ENCODE measurements around the gene LDLRAD3. TPM values are rescaled to one million over a fixed set of nuclear protein-coding genes. Genes with fewer than 3 reads are reported as not detected.

LDLRAD3 gene
- total RNA-seq, 1 donor from 2014 or later: 8.6 TPM

- H3K27me3 Mint-ChIP-seq (ENCODE audit: low read depth): peaks cover 2% of the 10 kb centered on the region
- no peaks in the 10 kb centered on the region for H3K36me3 Mint-ChIP-seq (ENCODE audit: low read depth)
- TF ChIP-seq CTCF (IDR thresholded peaks at IDR 0.05): no peak
- H3K27ac Mint-ChIP-seq (ENCODE audit: unreplicated experiment): no peak overlapping the region
- DNase-seq (ENCODE audit: low spot score): no peak
- no peak overlapping the region for H3K4me3 Mint-ChIP-seq (ENCODE audit: unreplicated experiment)
- H3K9me3 Mint-ChIP-seq (ENCODE audit: low read depth): peaks cover 4% of the 10 kb centered on the region
- H3K4me1 Mint-ChIP-seq (ENCODE audit: low read depth): peaks cover under 1% of the 10 kb centered on the region
Observed at GRCh38 chr11:35927682-35928081, 16.2 kb upstream of the LDLRAD3 start.

DNA sequence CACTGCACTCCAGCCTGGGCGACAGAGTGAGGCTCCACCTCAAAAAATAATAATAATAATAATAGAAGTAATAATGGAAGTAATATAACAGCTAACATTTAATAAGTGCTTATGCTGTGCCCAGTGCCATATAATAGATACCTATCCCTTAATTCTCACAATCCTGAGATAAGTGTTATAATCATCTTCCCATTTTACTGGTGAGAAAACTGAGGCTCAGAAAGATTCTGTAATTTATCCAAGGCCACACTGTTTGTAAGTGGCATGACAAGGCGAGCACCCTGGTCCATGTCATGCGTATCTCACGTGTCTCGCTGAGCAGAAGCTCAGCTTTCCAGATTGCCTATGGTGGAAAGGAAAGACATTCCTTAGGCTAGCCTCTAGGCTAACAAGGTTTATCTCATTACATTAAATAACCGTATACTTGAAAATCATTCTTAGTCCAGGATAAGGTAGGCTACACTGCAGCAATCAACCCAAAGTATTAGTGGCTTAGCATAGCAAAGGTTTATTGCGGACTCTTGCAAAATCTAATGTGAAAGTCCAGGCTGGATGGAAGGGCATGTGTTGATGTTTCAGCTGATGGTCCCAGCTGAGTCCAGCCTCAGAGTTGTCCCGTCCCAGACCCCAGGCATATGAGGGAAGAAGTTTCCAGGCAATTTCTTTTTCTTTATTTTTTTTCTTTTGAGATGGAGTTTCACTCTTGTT is 15.0 kb upstream of the LDLRAD3 start:
- Mint-ChIP-seq H3K36me3 (ENCODE audit: low read depth) (no peaks in the 10 kb centered on the region), H3K4me1 (ENCODE audit: low read depth) (peaks cover 8% of the 10 kb centered on the region), H3K4me3 (ENCODE audit: unreplicated experiment) (no peak overlapping the region), H3K9me3 (ENCODE audit: low read depth) (peaks cover 4% of the 10 kb centered on the region), H3K27ac (ENCODE audit: unreplicated experiment) (no peak overlapping the region), H3K27me3 (ENCODE audit: low read depth) (peaks cover 2% of the 10 kb centered on the region)
- TF ChIP-seq CTCF (IDR thresholded peaks at IDR 0.05): no peak
- no peak for DNase-seq (ENCODE audit: low spot score)

DNA sequence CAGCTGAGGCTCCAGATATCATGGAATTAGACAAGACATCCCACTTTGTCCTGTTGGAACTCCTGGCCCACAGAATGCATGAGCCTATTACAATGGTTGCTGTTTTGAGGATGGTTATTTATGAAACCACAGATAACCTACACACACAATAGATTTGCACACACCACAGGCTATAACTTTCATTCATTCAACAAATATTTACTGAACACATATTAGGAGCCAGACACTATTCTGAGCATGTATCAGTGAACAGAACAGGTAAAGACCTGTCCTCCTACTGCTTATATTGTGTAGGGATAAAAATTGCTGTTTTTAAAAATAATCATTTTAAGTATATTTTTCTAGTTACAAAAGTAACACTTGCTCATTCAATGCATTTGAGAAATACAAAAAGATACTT is 13.4 kb upstream of the LDLRAD3 start:
- peaks cover 2% of the 10 kb centered on the region for H3K27me3 Mint-ChIP-seq (ENCODE audit: low read depth)
- H3K9me3 Mint-ChIP-seq (ENCODE audit: low read depth): peaks cover 4% of the 10 kb centered on the region
- H3K4me1 Mint-ChIP-seq (ENCODE audit: low read depth): peaks cover 8% of the 10 kb centered on the region
- TF ChIP-seq CTCF (IDR thresholded peaks at IDR 0.05): no peak
- H3K36me3 Mint-ChIP-seq (ENCODE audit: low read depth): no peaks in the 10 kb centered on the region
- DNase-seq (ENCODE audit: low spot score): no peak
- no peak overlapping the region for H3K27ac Mint-ChIP-seq (ENCODE audit: unreplicated experiment)
- H3K4me3 Mint-ChIP-seq (ENCODE audit: unreplicated experiment): no peak overlapping the region

- Mint-ChIP-seq H3K27me3 (ENCODE audit: low read depth) (peaks cover 1% of the 10 kb centered on the region), H3K27ac (ENCODE audit: unreplicated experiment) (no peak overlapping the region), H3K4me1 (ENCODE audit: low read depth) (peaks cover 8% of the 10 kb centered on the region), H3K4me3 (ENCODE audit: unreplicated experiment) (no peak overlapping the region), H3K36me3 (ENCODE audit: low read depth) (no peaks in the 10 kb centered on the region), H3K9me3 (ENCODE audit: low read depth) (peaks cover 4% of the 10 kb centered on the region)
- DNase-seq (ENCODE audit: low spot score): no peak
- TF ChIP-seq CTCF (IDR thresholded peaks at IDR 0.05): no peak
Observed at GRCh38 chr11:35932121-35932520, 11.7 kb upstream of the LDLRAD3 start.

GRCh38 chr11:35932681-35933319 is 11.1 kb upstream of the LDLRAD3 start:
- DNase-seq (ENCODE audit: low spot score): no peak
- Mint-ChIP-seq H3K4me1 (ENCODE audit: low read depth) (peaks cover 8% of the 10 kb centered on the region), H3K27me3 (ENCODE audit: low read depth) (no peaks in the 10 kb centered on the region), H3K9me3 (ENCODE audit: low read depth) (peaks cover 4% of the 10 kb centered on the region), H3K36me3 (ENCODE audit: low read depth) (no peaks in the 10 kb centered on the region), H3K27ac (ENCODE audit: unreplicated experiment) (no peak overlapping the region), H3K4me3 (ENCODE audit: unreplicated experiment) (no peak overlapping the region)
- no peak for TF ChIP-seq CTCF (IDR thresholded peaks at IDR 0.05)
